ENCODE data around the gene SMURF2. TPM values are rescaled to one million over a fixed set of nuclear protein-coding genes. Genes with fewer than 3 reads are reported as not detected.
A peak's percentile ranks its signal among the peaks of the same experiment; 100 is the strongest.

The SMURF2 gene
- polyA plus RNA-seq, 1 donor from 2014 or later = 55.2 TPM

DNA sequence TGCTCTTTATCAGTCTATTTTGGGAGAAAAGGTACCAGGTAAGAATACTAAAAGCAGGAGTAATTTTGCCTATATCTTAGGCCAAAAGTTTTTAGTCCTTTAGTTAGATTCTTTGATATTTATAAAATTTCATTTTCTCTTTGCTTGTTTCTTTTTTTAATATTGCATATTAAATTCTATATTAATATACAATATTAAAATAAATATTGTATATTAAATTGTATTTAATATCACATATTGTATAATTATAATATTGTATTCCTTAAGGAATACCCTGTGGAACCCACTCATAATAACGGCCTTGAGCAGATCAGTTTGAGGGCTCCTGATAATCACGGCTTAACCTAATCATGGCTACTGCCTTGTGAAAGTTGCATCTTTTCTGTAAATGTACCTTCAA lies 153.4 kb downstream of the SMURF2 start:
- Histone ChIP-seq H3K9me2 (ENCODE audit: insufficient read depth, low read length) (no peaks in the 10 kb centered on the region), H3K9ac (ENCODE audit: low read length) (peak overlapping the region; percentile 100), H3K36me3 (ENCODE audit: insufficient read depth, low read length) (peaks cover 5% of the 10 kb centered on the region), H3K27ac (ENCODE audit: low read length) (no peak overlapping the region), H3K27me3 (ENCODE audit: insufficient read depth, low read depth, low read length) (no peaks in the 10 kb centered on the region), H2AFZ (ENCODE audit: low read depth, low read length) (no peak overlapping the region), H3K79me2 (replicated peaks; ENCODE audit: insufficient read depth, low read length) (peaks cover 68% of the 10 kb centered on the region), H3K9me3 (ENCODE audit: low read length) (no peaks in the 10 kb centered on the region), H3K4me2 (ENCODE audit: low read length) (peak overlapping the region; percentile 97), H4K20me1 (ENCODE audit: insufficient read depth) (peaks cover 20% of the 10 kb centered on the region), H3F3A (ENCODE audit: insufficient read depth, low read length, poor library complexity, severe bottlenecking) (peaks cover 8% of the 10 kb centered on the region), H3K4me3 (ENCODE audit: low read length) (peak overlapping the region; percentile 97)
- TF ChIP-seq EZH2 (IDR thresholded peaks at IDR 0.05; ENCODE audit: borderline replicate concordance, insufficient read depth, low read length, poor library complexity, severe bottlenecking) (no peak), SMC3 (conservative IDR thresholded peaks at IDR 0.05; ENCODE audit: poor library complexity) (no peak), MXI1 (conservative IDR thresholded peaks at IDR 0.05; ENCODE audit: poor library complexity, severe bottlenecking) (no peak), TAF1 (IDR thresholded peaks at IDR 0.05; ENCODE audit: low read depth) (no peak), POLR2AphosphoS5 (IDR thresholded peaks at IDR 0.05) (no peak), EP300 (conservative IDR thresholded peaks at IDR 0.05; ENCODE audit: poor library complexity, severe bottlenecking) (no peak), RAD21 (conservative IDR thresholded peaks at IDR 0.05) (no peak)
- TF ChIP-seq, protein P1, sequence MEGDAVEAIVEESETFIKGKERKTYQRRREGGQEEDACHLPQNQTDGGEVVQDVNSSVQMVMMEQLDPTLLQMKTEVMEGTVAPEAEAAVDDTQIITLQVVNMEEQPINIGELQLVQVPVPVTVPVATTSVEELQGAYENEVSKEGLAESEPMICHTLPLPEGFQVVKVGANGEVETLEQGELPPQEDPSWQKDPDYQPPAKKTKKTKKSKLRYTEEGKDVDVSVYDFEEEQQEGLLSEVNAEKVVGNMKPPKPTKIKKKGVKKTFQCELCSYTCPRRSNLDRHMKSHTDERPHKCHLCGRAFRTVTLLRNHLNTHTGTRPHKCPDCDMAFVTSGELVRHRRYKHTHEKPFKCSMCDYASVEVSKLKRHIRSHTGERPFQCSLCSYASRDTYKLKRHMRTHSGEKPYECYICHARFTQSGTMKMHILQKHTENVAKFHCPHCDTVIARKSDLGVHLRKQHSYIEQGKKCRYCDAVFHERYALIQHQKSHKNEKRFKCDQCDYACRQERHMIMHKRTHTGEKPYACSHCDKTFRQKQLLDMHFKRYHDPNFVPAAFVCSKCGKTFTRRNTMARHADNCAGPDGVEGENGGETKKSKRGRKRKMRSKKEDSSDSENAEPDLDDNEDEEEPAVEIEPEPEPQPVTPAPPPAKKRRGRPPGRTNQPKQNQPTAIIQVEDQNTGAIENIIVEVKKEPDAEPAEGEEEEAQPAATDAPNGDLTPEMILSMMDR (IDR thresholded peaks at IDR 0.05; ENCODE audit: poor library complexity, severe bottlenecking) = no peak
- TF ChIP-seq, protein P2, sequence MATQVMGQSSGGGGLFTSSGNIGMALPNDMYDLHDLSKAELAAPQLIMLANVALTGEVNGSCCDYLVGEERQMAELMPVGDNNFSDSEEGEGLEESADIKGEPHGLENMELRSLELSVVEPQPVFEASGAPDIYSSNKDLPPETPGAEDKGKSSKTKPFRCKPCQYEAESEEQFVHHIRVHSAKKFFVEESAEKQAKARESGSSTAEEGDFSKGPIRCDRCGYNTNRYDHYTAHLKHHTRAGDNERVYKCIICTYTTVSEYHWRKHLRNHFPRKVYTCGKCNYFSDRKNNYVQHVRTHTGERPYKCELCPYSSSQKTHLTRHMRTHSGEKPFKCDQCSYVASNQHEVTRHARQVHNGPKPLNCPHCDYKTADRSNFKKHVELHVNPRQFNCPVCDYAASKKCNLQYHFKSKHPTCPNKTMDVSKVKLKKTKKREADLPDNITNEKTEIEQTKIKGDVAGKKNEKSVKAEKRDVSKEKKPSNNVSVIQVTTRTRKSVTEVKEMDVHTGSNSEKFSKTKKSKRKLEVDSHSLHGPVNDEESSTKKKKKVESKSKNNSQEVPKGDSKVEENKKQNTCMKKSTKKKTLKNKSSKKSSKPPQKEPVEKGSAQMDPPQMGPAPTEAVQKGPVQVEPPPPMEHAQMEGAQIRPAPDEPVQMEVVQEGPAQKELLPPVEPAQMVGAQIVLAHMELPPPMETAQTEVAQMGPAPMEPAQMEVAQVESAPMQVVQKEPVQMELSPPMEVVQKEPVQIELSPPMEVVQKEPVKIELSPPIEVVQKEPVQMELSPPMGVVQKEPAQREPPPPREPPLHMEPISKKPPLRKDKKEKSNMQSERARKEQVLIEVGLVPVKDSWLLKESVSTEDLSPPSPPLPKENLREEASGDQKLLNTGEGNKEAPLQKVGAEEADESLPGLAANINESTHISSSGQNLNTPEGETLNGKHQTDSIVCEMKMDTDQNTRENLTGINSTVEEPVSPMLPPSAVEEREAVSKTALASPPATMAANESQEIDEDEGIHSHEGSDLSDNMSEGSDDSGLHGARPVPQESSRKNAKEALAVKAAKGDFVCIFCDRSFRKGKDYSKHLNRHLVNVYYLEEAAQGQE (IDR thresholded peaks at IDR 0.05; ENCODE audit: borderline replicate concordance) = no peak

DNA sequence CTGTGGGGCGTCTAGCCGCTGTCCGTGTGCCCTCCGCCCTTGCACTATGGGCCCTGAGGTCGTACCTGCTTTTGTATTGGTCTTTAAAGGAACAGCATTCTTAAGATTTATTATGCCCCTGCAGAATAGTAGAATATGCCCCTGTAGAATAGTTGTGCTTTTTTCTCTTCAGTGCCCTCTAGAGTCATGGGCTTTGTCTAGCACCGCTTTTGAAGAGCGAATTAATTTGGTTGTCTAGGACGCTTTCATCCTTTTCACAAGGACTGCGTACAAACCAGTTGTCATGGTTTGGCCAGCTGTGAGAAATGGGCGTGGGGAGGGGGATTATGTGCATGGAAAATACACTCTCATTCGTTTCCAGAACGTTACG lies 154.7 kb downstream of the SMURF2 start:
- H3K27ac ChIP-seq (ENCODE audit: low read length) = peak overlapping the region; percentile 100
- peak overlapping the region; percentile 63 for H2AFZ ChIP-seq (ENCODE audit: low read depth, low read length)
- H3F3A ChIP-seq (ENCODE audit: insufficient read depth, low read length, poor library complexity, severe bottlenecking) = peaks cover 8% of the 10 kb centered on the region
- H3K9ac ChIP-seq (ENCODE audit: low read length) = peak overlapping the region; percentile 100
- peaks cover 12% of the 10 kb centered on the region for H4K20me1 ChIP-seq (ENCODE audit: insufficient read depth)
- H3K4me3 ChIP-seq (ENCODE audit: low read length) = peak overlapping the region; percentile 97
- peaks cover 15% of the 10 kb centered on the region for H3K36me3 ChIP-seq (ENCODE audit: insufficient read depth, low read length)
- no peaks in the 10 kb centered on the region for H3K9me3 ChIP-seq (ENCODE audit: low read length)
- H3K79me2 ChIP-seq (replicated peaks; ENCODE audit: insufficient read depth, low read length) = peaks cover 77% of the 10 kb centered on the region
- H3K9me2 ChIP-seq (ENCODE audit: insufficient read depth, low read length) = no peaks in the 10 kb centered on the region
- H3K27me3 ChIP-seq (ENCODE audit: insufficient read depth, low read depth, low read length) = no peaks in the 10 kb centered on the region
- peak overlapping the region; percentile 97 for H3K4me2 ChIP-seq (ENCODE audit: low read length)
- TF ChIP-seq, protein P2 (IDR thresholded peaks at IDR 0.05; ENCODE audit: borderline replicate concordance) = peak; percentile 72
- TF ChIP-seq, protein P1 (IDR thresholded peaks at IDR 0.05; ENCODE audit: poor library complexity, severe bottlenecking) = peak; percentile 77
- TF ChIP-seq MXI1 (conservative IDR thresholded peaks at IDR 0.05; ENCODE audit: poor library complexity, severe bottlenecking) (peak; percentile 24), EP300 (conservative IDR thresholded peaks at IDR 0.05; ENCODE audit: poor library complexity, severe bottlenecking) (no peak), SMC3 (conservative IDR thresholded peaks at IDR 0.05; ENCODE audit: poor library complexity) (peak; percentile 40), RAD21 (conservative IDR thresholded peaks at IDR 0.05) (peak; percentile 38)

Data from neural cell (in vitro differentiated cells).